Ishikawa (cell line): ENCODE data around the gene SH3RF3.

ENCODE experiments used
- CEBPB ChIP-seq: IDR thresholded peaks from 2 replicates; pipeline ENCODE4 v1.6.1; 2012
- CREB1 ChIP-seq: IDR thresholded peaks from 2 replicates; pipeline ENCODE4 v1.6.1; 2012; ENCODE audit warnings: low read depth
- EGR1 ChIP-seq: IDR thresholded peaks from 2 replicates; pipeline ENCODE4 v1.6.1; 2012
- EP300 ChIP-seq: IDR thresholded peaks from 2 replicates; pipeline ENCODE4 v1.6.1; 2012; ENCODE audit warnings: borderline replicate concordance
- FOXM1 ChIP-seq: IDR thresholded peaks from 2 replicates; pipeline ENCODE4 v1.6.1; 2012; ENCODE audit warnings: low read depth, borderline replicate concordance
- NFIC ChIP-seq: IDR thresholded peaks from 2 replicates; pipeline ENCODE4 v1.6.1; 2012
- RAD21 ChIP-seq: IDR thresholded peaks from 2 replicates; pipeline ENCODE4 v1.6.1; 2012; ENCODE audit warnings: low read depth
- TAF1 ChIP-seq: IDR thresholded peaks from 2 replicates; pipeline ENCODE4 v1.6.1; 2012; ENCODE audit warnings: low read depth, mild to moderate bottlenecking
- TCF12 ChIP-seq: IDR thresholded peaks from 2 replicates; pipeline ENCODE4 v1.6.1; 2012; ENCODE audit warnings: low read depth
- TEAD4 ChIP-seq: IDR thresholded peaks from 2 replicates; pipeline ENCODE4 v1.6.1; 2012
- USF1 ChIP-seq: IDR thresholded peaks from 2 replicates; pipeline ENCODE4 v1.6.1; 2012
- YY1 ChIP-seq: IDR thresholded peaks from 2 replicates; pipeline ENCODE4 v1.6.1; 2012; ENCODE audit warnings: low read depth
- ZBTB7A ChIP-seq: IDR thresholded peaks from 2 replicates; pipeline ENCODE4 v1.6.1; 2012; ENCODE audit warnings: low read depth
- TF ChIP-seq, protein P1 (sequence below): IDR thresholded peaks from 2 replicates; pipeline ENCODE4 v1.6.1; 2012; ENCODE audit warnings: low read depth, mild to moderate bottlenecking
- TF ChIP-seq, protein P2 (sequence below): IDR thresholded peaks from 2 replicates; pipeline ENCODE4 v1.6.1; 2012

Gene SH3RF3

DNA sequence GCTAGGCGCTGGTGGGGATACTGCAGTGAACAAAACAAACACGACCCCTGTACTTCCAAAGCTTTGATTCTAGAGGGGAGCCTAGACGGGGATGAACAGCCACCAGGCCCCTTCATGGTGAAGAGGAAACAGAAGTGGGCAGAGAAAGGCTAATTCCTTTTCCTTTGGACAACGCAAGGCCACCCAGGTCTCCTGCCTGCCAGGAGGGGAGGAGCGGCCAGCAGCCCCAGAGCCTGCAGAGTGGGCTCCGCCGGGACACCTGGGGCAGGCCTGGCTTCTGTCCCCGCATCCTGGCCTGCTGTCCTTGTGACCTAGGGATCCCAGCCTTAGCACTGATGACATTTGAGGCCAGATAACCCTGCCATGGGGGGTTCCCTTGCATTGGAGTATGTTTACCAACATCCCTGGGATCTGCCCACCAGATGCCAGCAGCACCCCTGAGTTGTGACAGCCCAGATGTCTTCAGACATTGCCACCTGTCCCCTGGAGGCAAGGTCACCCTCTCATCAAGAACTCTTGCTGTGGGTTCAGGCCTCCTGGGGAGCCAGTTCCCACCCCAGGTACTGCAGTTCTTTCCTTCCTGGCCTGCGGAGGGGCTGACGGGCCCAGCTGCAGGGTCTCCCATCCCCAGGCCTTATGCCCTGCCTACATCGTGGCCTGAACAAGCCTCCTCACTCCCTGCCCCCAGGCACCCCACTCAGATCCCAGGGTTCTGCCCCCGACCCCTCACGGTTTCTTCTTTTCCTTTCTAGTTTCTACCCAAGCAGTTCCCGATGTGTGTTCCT, 359.1 kb downstream of the SH3RF3 start:
- TF ChIP-seq USF1 (no peak), TCF12 (no peak), RAD21 (no peak), EGR1 (no peak), YY1 (no peak), TAF1 (no peak), EP300 (no peak), ZBTB7A (no peak), NFIC (no peak), CREB1 (no peak), TEAD4 (no peak), CEBPB (no peak)
- TF ChIP-seq, protein P1, sequence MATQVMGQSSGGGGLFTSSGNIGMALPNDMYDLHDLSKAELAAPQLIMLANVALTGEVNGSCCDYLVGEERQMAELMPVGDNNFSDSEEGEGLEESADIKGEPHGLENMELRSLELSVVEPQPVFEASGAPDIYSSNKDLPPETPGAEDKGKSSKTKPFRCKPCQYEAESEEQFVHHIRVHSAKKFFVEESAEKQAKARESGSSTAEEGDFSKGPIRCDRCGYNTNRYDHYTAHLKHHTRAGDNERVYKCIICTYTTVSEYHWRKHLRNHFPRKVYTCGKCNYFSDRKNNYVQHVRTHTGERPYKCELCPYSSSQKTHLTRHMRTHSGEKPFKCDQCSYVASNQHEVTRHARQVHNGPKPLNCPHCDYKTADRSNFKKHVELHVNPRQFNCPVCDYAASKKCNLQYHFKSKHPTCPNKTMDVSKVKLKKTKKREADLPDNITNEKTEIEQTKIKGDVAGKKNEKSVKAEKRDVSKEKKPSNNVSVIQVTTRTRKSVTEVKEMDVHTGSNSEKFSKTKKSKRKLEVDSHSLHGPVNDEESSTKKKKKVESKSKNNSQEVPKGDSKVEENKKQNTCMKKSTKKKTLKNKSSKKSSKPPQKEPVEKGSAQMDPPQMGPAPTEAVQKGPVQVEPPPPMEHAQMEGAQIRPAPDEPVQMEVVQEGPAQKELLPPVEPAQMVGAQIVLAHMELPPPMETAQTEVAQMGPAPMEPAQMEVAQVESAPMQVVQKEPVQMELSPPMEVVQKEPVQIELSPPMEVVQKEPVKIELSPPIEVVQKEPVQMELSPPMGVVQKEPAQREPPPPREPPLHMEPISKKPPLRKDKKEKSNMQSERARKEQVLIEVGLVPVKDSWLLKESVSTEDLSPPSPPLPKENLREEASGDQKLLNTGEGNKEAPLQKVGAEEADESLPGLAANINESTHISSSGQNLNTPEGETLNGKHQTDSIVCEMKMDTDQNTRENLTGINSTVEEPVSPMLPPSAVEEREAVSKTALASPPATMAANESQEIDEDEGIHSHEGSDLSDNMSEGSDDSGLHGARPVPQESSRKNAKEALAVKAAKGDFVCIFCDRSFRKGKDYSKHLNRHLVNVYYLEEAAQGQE = no peak
- TF ChIP-seq, protein P2, sequence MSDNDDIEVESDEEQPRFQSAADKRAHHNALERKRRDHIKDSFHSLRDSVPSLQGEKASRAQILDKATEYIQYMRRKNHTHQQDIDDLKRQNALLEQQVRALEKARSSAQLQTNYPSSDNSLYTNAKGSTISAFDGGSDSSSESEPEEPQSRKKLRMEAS = no peak

DNA sequence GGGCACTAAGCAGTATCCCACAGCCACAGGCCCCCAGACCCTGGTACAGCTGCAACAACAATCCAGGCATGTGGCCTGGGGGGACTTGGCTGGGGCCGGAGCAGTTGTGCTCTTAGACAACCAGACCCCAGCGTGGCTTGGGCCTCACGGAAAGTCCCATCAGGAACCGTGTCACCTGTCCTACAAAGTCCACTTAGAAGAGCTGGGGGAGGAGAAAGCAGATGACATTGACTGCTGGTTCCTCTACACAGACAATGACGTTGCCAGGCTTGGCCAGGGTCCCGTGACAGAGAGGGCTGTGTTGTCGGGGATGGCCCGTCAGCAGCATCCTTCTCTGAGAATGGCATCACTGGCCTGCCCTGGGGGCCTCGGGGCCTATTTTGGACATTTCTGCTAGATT, 360.3 kb downstream of the SH3RF3 start:
- TF ChIP-seq, protein P1 = no peak
- TF ChIP-seq USF1 (no peak), TEAD4 (no peak), CEBPB (no peak), NFIC (no peak), TCF12 (no peak)
- TF ChIP-seq, protein P2 = no peak

- TF ChIP-seq, protein P2 = no peak
- TF ChIP-seq TEAD4 = no peak
- no peak for TF ChIP-seq NFIC
- TF ChIP-seq, protein P1 = no peak
- no peak for TF ChIP-seq ZBTB7A
- TF ChIP-seq EP300 = no peak
- no peak for TF ChIP-seq EGR1
- no peak for TF ChIP-seq YY1
- no peak for TF ChIP-seq FOXM1
- TF ChIP-seq TCF12 = no peak
- TF ChIP-seq RAD21 = no peak
- TF ChIP-seq TAF1 = no peak
- TF ChIP-seq CREB1 = no peak
- no peak for TF ChIP-seq USF1
Measured at GRCh38 chr2:109493176-109493935, 364.4 kb downstream of the SH3RF3 start.
